IPS-15b (cell line): ENCODE data around the gene PNMA8B.
"Not testable (repeated sequence)": the region's sequence is repeated elsewhere in the genome, so short reads cannot be mapped to it uniquely, and the experiment has no call there.

Source experiments
- H3K27me3 ChIP-seq: one replicate; pipeline ENCODE4 v1.6.1; 2013; ENCODE audit warnings: low read length; ENCODE audit not compliant: control insufficient read depth, insufficient read depth
- H3K36me3 ChIP-seq: one replicate; pipeline ENCODE4 v1.6.1; 2013; ENCODE audit warnings: low read length; ENCODE audit not compliant: control insufficient read depth, insufficient read depth
- H3K4me1 ChIP-seq: one replicate; pipeline ENCODE4 v1.6.1; 2013; ENCODE audit warnings: mild to moderate bottlenecking, low read length; ENCODE audit not compliant: control insufficient read depth, insufficient read depth
- H3K4me3 ChIP-seq: one replicate; pipeline ENCODE4 v1.5.1; 2013; ENCODE audit warnings: low read depth, low read length
- H3K9ac ChIP-seq: one replicate; pipeline ENCODE4 v1.6.1; 2013; ENCODE audit warnings: low read depth, mild to moderate bottlenecking, low read length
- H3K9me3 ChIP-seq: one replicate; pipeline ENCODE4 v1.6.1; 2013; ENCODE audit warnings: mild to moderate bottlenecking, low read length; ENCODE audit not compliant: control insufficient read depth, insufficient read depth

The PNMA8B gene

DNA sequence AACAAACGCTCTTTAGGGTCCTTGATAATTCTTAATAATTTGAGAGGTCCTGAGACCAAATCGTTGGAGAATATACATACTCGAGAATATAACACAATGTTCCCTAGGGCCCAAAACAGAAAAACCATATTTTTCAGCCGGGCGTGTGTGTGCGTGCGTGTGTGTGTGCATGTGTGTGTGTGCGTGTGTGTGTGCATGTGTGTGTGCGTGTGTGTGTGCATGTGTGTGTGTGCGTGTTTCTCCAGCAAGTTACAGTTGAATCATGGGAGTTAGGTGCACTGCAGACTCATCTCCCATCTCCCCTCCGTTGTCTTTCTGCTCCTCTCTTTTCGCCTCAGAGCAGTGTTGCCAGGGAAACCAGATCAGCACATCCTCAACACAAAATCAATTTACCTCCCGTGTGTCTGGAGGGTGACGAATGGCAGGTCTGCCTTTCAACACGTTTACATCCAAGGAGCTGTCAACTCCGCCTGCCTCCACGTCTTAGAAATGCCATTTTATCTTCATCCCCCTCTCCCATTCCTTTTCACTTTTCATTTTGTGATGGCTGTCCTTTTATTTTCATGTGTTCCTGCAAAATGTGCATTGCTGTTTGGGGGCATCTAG, 8.3 kb upstream of the PNMA8B start:
- Histone ChIP-seq H3K36me3 (no peaks in the 10 kb centered on the region), H3K9me3 (no peaks in the 10 kb centered on the region), H3K9ac (no peak overlapping the region), H3K4me3 (no peak overlapping the region), H3K27me3 (no peaks in the 10 kb centered on the region), H3K4me1 (no peaks in the 10 kb centered on the region)

DNA sequence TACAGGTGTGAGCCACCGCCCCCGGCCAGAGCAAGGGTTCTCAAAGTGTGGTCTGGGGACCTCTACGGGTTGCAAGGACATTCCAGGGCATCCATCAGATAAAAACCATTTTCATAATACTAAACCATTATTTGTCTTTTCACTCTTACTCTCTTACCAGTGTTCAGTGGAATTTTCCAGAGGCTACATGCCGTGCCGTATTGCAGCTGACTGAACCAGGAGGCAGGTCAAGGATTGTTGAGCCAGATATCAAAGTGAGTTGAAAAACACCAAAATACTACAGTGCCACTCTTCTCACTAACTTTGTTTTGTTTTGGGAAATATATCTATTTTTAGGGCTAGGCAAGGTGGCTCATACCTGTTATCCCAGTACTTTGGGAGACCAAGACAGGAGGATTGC, 7.2 kb upstream of the PNMA8B start:
- Histone ChIP-seq H3K27me3 (no peaks in the 10 kb centered on the region), H3K4me3 (no peak overlapping the region), H3K9ac (no peak overlapping the region), H3K9me3 (no peaks in the 10 kb centered on the region), H3K4me1 (no peaks in the 10 kb centered on the region), H3K36me3 (no peaks in the 10 kb centered on the region)

DNA sequence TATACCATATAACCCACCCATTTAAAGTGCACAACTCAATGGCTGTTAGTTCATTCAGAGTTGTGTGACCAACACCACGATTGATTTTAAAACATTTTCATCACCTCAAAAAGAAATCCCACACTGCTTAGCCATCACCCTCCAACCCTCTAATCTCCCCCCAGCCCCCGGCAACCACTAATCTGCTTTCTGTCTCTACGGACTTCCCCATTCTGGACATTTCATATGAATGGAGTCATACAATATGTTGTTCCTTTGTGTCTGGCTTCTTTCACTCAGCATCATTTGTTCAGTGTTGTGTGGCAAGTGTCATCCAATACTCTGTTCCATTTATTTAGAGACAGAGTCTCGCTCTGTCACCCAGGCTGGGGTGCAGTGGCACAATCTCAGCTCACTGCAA, 4.0 kb upstream of the PNMA8B start:
- Histone ChIP-seq H3K9me3 (no peaks in the 10 kb centered on the region), H3K9ac (no peak overlapping the region), H3K27me3 (peaks cover 7% of the 10 kb centered on the region), H3K4me3 (no peak overlapping the region), H3K36me3 (no peaks in the 10 kb centered on the region), H3K4me1 (no peaks in the 10 kb centered on the region)

DNA sequence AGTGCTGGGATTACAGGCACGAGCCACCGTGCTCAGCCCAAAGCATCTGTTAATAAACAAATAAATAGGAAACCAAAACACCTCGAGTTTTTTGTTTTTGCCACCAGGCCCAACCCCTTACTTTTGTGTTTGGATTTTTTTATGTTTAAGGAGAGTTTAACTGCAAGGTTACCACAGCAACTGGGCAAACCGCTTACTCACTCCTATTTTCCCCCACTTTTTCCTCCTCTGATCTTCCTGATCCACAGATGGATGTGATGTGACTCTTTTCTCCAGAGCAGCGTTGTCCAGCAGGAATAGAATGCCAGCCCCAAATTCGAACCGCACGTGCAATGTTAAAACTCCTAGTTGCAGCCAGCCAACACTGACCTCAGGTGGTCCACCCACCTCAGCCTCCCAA, 2.1 kb upstream of the PNMA8B start:
- Histone ChIP-seq H3K36me3 (no peaks in the 10 kb centered on the region), H3K27me3 (peaks cover 20% of the 10 kb centered on the region), H3K4me1 (no peaks in the 10 kb centered on the region), H3K4me3 (no peak overlapping the region), H3K9ac (no peak overlapping the region), H3K9me3 (no peaks in the 10 kb centered on the region)

DNA sequence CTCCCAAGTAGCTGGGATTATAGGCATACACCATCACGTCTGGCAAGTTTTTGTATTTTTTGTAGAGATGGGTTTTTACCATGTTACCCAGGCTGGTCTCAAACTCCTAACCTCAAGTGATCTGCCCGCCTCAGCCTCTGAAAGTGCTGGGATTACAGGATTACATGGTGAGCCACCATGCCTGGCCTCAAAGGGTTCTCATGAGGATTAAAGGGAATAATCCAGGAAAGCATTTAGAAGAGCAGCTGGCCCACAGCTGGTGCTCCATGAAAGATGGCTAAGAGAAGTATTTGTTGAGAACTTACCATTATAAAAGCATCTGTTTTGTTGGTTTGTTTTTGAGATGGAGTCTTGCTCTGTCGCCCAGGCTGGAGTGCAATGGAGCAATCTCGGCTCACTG, 1.2 kb upstream of the PNMA8B start:
- H3K4me3 ChIP-seq, H3K36me3 ChIP-seq, H3K9me3 ChIP-seq, H3K4me1 ChIP-seq, H3K9ac ChIP-seq: not testable (repeated sequence)
- peaks cover 29% of the 10 kb centered on the region for H3K27me3 ChIP-seq

DNA sequence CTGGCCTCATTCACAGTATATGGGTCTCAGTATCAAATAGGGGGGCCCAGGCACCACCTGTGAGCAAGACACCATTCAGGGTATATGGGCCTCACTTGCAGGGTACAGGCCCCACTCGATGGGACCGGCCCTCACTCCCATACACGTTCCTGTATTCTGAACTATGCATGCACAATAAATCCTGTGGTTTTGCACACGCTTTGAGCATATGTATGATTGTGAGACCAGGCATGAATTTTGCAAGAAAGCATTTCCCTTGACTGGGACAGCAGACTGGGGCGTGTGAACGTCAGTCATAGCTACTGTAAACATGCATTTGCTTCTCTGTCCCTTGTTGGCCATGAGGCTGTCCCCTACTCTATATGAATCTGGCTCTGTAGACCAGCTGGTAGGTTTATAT, 637 bp upstream of the PNMA8B start:
- Histone ChIP-seq H3K27me3 (peaks cover 35% of the 10 kb centered on the region), H3K4me3 (no peak overlapping the region), H3K9me3 (no peaks in the 10 kb centered on the region), H3K4me1 (no peaks in the 10 kb centered on the region), H3K9ac (no peak overlapping the region), H3K36me3 (no peaks in the 10 kb centered on the region)

DNA sequence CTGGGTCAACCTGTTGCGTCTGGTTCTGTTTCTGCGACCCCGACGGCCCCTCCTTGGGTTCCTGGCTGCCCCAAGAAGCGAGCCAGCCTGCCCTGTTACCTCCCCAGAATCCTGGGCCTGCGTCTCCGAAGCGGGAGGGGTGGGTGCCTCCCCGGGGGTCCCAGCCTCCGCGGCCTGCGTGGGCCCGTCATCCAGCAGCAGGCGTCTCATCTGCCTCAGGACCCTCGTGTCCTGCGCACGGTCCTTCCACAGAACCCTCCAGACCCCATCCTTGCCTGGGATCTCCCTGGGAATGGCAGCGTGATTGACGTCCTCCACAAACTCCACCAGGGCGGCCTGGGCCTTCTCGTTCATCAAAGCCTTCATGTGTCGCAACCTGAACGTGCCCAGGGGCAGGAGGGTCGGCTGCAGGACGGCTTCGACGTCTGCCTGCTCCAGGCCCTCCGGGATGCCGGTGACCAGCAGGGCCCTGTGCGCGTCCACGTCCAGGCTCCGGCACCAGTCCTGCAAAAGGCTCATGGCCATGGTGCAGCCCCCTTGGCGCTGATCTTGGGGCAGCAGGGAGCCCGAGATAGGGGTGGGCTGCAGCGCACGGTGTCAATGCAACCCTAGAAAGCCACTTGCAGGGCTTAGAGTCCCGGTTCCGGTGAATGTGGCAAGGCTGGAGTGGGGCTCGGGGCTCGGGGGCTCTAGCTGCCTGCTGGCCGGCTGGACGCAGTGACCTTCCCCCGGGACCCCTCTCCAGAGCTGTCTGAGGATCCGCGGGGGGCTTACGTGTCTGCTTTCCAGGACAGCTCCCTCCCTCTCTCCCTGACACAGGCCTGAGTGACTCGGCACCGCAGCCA, 504 bp downstream of the PNMA8B start:
- Histone ChIP-seq H3K4me1 (no peaks in the 10 kb centered on the region), H3K27me3 (peaks cover 45% of the 10 kb centered on the region), H3K9ac (no peak overlapping the region), H3K36me3 (no peaks in the 10 kb centered on the region), H3K4me3 (peak overlapping the region; percentile 65), H3K9me3 (no peaks in the 10 kb centered on the region)

DNA sequence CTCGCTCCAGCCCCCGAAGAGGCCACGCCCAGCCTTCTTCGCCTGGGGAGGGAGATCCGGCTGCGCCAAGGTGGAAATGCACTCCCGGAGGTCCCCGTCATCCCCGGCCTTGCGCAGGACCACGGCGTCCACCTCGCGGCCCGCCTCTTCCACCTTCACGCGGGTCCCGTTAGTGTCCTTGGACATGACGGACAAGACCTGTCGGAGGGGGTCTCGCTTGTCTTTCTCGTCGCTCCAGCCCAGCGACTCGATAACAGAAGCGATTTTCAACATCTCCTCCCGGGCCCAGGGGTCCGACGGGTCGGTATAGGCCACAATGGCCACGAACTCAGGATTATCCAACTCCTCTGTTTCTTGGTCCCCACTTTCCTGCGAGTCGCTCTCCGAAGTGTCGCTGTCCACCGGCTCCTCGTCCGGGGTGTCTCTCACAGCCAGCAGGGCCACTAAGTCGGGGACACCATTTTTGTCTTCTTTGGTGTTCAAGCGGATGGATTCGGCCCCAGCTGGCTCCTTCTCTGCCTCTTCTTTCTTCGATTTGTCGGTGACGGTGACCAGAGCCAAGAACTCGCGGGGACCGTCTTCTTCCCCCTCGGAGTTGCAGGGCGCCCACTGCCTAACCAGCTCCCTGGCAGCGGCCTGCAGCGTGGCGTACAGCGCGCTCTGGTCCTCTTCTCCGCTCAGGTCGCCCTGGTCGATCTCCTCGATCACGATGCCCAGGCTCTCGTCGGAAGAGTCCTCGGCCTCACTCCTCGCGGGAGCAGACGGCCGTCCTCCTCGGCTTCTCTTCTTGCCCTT, 1.3 kb downstream of the PNMA8B start:
- H3K36me3 ChIP-seq: no peaks in the 10 kb centered on the region
- no peaks in the 10 kb centered on the region for H3K4me1 ChIP-seq
- H3K27me3 ChIP-seq: peaks cover 53% of the 10 kb centered on the region
- no peaks in the 10 kb centered on the region for H3K9me3 ChIP-seq
- H3K4me3 ChIP-seq: peak overlapping the region; percentile 22
- no peak overlapping the region for H3K9ac ChIP-seq

DNA sequence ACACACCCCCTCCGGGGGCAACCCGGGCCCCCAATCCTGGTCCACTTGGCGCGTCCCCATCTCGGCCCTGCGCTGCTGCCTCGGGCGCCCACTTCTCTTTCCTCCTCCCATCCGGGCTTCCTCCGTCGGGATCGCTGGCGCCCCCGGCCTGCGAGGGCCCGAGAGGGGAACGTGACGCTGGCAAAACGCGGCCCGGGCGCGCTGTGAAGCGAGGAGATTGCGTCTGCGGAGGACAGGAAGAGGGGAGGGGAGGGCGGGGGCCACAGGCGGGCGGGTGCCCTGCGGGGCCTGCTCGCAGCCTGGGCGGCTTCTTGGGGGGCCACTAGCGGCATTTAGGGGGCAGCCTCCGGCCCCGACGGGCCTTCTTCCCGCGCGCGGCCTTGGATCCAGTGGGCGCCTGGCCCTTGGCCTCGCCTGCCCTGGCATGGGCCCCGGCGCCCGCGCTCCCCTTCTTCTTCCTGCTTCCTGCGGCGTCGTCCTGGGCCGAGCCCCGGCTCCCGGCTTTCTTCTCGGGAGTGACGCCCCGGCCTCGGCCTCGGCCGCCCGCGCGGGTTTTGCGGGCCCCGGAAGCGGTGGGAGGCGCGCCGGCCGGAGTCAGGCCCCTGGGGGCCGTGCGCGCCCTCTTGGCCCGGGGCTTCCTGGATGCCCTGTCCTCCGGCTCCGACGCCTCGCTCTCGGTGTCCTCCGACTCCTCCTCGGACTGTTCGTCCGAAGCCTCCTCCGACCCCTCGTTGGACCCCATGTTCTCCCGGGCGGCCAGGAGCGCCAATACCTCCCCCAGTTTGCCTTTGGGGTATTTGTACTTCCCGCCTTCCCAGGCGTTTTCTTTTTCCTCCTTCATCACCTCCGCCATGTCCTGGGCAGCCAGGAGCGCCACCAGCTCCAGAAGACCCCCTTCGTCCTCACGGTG, 2.2 kb downstream of the PNMA8B start:
- H3K4me3 ChIP-seq: peak overlapping the region; percentile 30
- peaks cover 62% of the 10 kb centered on the region for H3K27me3 ChIP-seq
- no peak overlapping the region for H3K9ac ChIP-seq
- H3K36me3 ChIP-seq: no peaks in the 10 kb centered on the region
- no peaks in the 10 kb centered on the region for H3K4me1 ChIP-seq
- no peaks in the 10 kb centered on the region for H3K9me3 ChIP-seq

DNA sequence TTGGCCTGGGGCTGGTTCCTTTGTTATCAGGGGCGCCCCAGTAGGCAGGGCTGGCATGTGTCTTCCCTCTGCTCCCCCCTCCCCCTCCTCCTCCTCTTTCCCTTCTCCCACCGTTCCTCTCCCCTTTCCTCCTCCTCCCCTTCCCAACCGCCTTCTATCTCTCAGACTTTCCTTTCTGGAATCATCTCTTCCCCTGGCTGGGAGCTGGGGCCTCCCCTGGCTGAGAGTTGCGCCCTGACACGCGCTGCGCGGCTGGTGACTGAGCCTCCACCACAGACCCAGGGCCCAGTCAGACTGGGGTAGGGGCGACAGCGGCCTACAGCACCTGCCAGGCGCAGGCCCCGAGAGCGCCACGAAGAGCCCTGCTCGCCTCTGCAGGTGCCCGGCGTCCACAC, 2.8 kb downstream of the PNMA8B start:
- Histone ChIP-seq H3K27me3 (peaks cover 66% of the 10 kb centered on the region), H3K4me3 (peak overlapping the region; percentile 30), H3K9me3 (no peaks in the 10 kb centered on the region), H3K4me1 (no peaks in the 10 kb centered on the region), H3K9ac (no peak overlapping the region), H3K36me3 (no peaks in the 10 kb centered on the region)

DNA sequence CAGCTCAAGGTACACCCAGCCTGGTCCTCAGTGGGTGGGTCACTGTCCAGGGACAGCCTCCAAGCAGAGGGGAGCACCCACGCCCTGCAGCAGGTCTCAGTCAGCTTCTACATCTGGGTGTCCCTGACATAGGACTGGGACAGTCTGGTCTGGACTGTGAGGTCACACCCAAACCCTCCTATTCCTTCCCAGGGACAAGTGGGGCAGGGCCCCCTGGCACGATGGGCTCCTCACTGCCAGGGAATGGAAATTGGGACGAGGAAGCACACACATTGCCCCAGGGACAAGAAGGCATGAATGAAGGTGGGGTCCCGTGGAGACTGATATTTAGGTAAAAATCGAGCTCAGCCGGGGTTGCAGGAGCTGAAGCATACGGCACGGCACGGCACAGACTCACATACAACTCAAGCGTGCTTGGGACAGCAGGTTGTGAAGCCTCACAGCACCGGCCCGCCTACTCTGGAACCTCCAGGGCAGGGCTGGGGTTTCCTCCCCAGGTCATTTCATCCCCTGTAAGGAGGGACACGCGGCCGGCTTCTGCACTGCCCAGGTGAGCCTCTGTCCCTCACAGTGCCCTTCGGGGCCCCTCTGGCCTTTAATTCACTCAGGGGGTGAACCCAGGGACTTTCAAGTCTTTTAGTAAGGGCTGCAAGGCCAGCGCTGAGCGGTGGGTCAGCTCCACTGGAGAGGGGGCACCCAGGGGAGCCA, 3.5 kb downstream of the PNMA8B start:
- no peaks in the 10 kb centered on the region for H3K36me3 ChIP-seq
- H3K27me3 ChIP-seq: peaks cover 72% of the 10 kb centered on the region
- H3K4me3 ChIP-seq: no peak overlapping the region
- H3K9me3 ChIP-seq: no peaks in the 10 kb centered on the region
- no peak overlapping the region for H3K9ac ChIP-seq
- H3K4me1 ChIP-seq: no peaks in the 10 kb centered on the region
